Upper lobe of left lung (tissue), 6 donors: ENCODE measurements around the gene LDLRAD3. TPM values are rescaled to one million over a fixed set of nuclear protein-coding genes. Genes with fewer than 3 reads are reported as not detected.

Source experiments
- ATAC-seq, 2 donors: fragments of 200-7000 bp; cut with Tn5 transposase; one replicate each; pipeline ENCODE4 v1.9.1; 2022; ENCODE audit warnings: mild to moderate bottlenecking in 2 of 2, moderate library complexity in 2 of 2; ENCODE audit not compliant: low FRiP score in 2 of 2
- DNase-seq, 2 donors: peaks; one replicate each; pipeline ENCODE4 v3.0.0-alpha.2; 2019 to 2020
- H3K27ac ChIP-seq, 4 donors: fragments of 200-600 bp; sonication (generic); one replicate each; pipeline ENCODE4 v1.5.1; 2016 to 2019
- H3K27me3 ChIP-seq, 4 donors: fragments of 200-600 bp; sonication (generic); one replicate each; pipeline ENCODE4 v1.5.1; 2017 to 2019
- H3K36me3 ChIP-seq, 4 donors: fragments of 200-600 bp; sonication (generic); one replicate each; pipeline ENCODE4 v1.5.1; 2016 to 2019
- H3K4me1 ChIP-seq, 4 donors: fragments of 200-600 bp; sonication (generic); one replicate each; pipeline ENCODE4 v1.5.1; 2018 to 2019
- H3K4me3 ChIP-seq, 4 donors: fragments of 200-600 bp; sonication (generic); one replicate each; pipeline ENCODE4 v1.5.1; 2017 to 2019; ENCODE audit warnings: mild to moderate bottlenecking in 2 of 4, moderate library complexity in 1 of 4
- H3K9me3 ChIP-seq, 4 donors: fragments of 200-600 bp; sonication (generic); one replicate each; pipeline ENCODE4 v1.5.1; 2018 to 2019
- EP300 ChIP-seq, 4 donors: sonication (generic); formaldehyde crosslinking; IDR thresholded peaks; one replicate each; pipeline ENCODE4 v1.5.1; 2017; ENCODE audit warnings: antibody characterized with exemption in 4 of 4, control low read depth in 2 of 4
- POLR2A ChIP-seq, 4 donors: fragments of 450-650 bp; IDR thresholded peaks; one replicate each; pipeline ENCODE4 v1.5.1; 2016 to 2017; ENCODE audit warnings: antibody characterized with exemption in 4 of 4, mild to moderate bottlenecking in 2 of 4
- POLR2AphosphoS5 ChIP-seq, 2 donors: sonication (generic); formaldehyde crosslinking; IDR thresholded peaks; one replicate each; pipeline ENCODE4 v1.5.1; 2017; ENCODE audit warnings: antibody characterized with exemption in 2 of 2
- WGBS, 2 donors: methylation state at CpG; one replicate each; pipeline ENCODE4 v1.1.5; 2017 to 2018; 5-methylcytosine and 5-hydroxymethylcytosine counted together
- total RNA-seq, 6 donors: library from RNA; depleted of rRNA in 4 of 6; stranded (reverse); fragments of >200 nt in 4 of 6; gene quantifications; one replicate each; pipeline versions ENCODE4 v1.1.0 to v1.2.1, GENCODE V29; 2016 to 2021
- TF ChIP-seq, protein P1 (sequence below), 6 experiments: fragments of 450-650 bp in 4 of 6; fragments of 200-600 bp in 2 of 6; sonication (generic) in 2 of 6; IDR thresholded peaks; one replicate each; pipeline ENCODE4 v1.5.1; 2016 to 2019; ENCODE audit warnings: antibody characterized with exemption in 6 of 6
- donor health status: DM: no; HTN: no; CAD: no; lungs with moderate emphysema.
- donor health status: DM: no; HTN: yes; CAD: no; lungs with severe emphysema.

The LDLRAD3 gene
- total RNA-seq, 6 donors from 2014 or later, result 4.4 to 16.8 (median 7.4) TPM

DNA sequence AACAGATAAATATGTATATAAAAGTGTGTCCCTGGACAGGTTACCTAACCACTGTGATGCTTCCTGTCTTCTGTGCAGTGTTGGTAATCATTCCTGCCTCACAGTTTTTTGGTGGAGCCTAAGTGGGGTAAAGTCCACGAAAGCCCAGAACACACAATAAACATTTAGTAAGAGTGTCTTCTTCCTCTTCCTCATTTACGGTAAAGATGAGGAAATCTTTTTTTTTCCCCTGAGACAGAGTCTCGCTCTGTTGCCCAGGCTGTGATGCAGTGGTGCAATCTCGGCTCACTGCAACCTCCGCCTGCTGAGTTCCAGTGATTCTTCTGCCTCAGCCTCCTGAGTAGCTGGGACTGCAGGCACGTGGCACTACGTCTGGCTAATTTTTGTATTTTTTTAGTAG is 117.1 kb downstream of the LDLRAD3 start:
- H3K27me3 ChIP-seq, result no peaks in the 10 kb centered on the region

DNA sequence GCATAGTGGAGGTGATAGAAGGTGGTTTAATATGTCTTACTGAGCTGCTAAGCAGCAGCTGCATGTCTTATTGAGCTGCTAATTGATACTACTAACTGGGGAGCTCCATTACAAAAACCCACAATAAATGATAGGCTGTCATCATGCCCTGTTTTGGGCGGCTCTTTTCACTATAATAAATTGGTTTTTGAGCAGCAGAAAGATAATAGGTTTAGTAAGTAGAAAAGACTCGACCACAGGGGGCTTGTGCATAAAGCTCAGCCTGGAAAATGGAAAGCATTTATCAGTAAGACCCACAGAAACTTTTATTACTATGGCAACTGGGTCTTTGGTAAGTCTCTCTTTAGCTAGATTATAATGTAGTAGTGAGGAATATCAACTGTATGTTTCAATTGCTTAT is 117.6 kb downstream of the LDLRAD3 start:
- WGBS, 2 donors, result 78 to 90% methylated on average over 2 of the region's 2 CpGs
- H3K27ac ChIP-seq, result peak overlapping the region in 1 of 4 donors; percentile 49
- ATAC-seq (no peak), DNase-seq (no peak)
- peaks cover 0 to 6% (median 0%) of the 10 kb centered on the region in 4 donors for H3K9me3 ChIP-seq
- no peaks in the 10 kb centered on the region for H3K27me3 ChIP-seq
- no peaks in the 10 kb centered on the region for H3K36me3 ChIP-seq
- TF ChIP-seq POLR2AphosphoS5 (IDR thresholded peaks at IDR 0.05) (no peak), POLR2A (IDR thresholded peaks at IDR 0.05) (no peak), EP300 (IDR thresholded peaks at IDR 0.05) (no peak)
- TF ChIP-seq, protein P1, sequence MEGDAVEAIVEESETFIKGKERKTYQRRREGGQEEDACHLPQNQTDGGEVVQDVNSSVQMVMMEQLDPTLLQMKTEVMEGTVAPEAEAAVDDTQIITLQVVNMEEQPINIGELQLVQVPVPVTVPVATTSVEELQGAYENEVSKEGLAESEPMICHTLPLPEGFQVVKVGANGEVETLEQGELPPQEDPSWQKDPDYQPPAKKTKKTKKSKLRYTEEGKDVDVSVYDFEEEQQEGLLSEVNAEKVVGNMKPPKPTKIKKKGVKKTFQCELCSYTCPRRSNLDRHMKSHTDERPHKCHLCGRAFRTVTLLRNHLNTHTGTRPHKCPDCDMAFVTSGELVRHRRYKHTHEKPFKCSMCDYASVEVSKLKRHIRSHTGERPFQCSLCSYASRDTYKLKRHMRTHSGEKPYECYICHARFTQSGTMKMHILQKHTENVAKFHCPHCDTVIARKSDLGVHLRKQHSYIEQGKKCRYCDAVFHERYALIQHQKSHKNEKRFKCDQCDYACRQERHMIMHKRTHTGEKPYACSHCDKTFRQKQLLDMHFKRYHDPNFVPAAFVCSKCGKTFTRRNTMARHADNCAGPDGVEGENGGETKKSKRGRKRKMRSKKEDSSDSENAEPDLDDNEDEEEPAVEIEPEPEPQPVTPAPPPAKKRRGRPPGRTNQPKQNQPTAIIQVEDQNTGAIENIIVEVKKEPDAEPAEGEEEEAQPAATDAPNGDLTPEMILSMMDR (IDR thresholded peaks at IDR 0.05), result no peak
- no peak overlapping the region for H3K4me3 ChIP-seq
- H3K4me1 ChIP-seq, result no peaks in the 10 kb centered on the region

More for the DNA sequence above, 117.1 kb downstream of the LDLRAD3 start:
- TF ChIP-seq EP300 (IDR thresholded peaks at IDR 0.05) (peak in 2 of 4 donors; percentile 30 to 47), POLR2AphosphoS5 (IDR thresholded peaks at IDR 0.05) (peak in 1 of 2 donors; percentile 56), POLR2A (IDR thresholded peaks at IDR 0.05) (no peak)
- Histone ChIP-seq H3K27ac (peak overlapping the region in 1 of 4 donors; percentile 49), H3K9me3 (peaks cover 0 to under 1% (median 0%) of the 10 kb centered on the region in 4 donors), H3K4me3 (no peak overlapping the region), H3K4me1 (no peaks in the 10 kb centered on the region), H3K36me3 (no peaks in the 10 kb centered on the region)
- ATAC-seq, result peak in 1 of 2 donors; percentile 37
- WGBS, 2 donors, result 63 to 74% methylated on average over 7 of the region's 7 CpGs
- peak in 1 of 2 donors; percentile 44 for DNase-seq

DNA sequence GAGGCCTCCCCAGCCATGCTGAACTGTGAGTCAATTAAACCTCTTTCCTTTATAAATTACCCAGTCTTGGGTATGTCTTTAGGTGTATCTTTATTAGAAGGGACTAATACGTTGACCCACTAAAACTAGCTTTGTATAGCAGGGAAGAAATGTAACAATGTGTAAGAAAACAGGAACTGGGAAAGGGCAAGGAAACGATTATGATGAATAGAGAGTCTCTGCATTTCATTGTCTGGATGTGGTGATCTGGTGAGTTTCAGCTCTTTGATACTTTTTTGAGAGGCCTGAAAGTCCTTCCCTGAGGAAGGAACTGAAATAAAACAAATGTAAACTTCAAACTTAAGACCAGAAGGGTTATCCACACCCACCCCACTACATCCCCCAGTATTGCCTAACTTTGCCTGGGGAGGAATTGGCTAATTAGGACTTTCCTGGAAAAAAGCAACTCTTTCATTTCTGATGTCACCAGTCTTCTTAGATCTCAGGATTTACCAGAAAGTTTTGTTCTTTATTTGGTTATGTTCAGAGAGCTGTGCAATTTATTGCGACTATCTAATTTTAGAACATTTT is 119.0 kb downstream of the LDLRAD3 start:
- DNase-seq, result no peak
- WGBS, 2 donors, result 55 to 67% methylated on average over 3 of the region's 3 CpGs
- TF ChIP-seq POLR2A (IDR thresholded peaks at IDR 0.05) (peak in 1 of 4 donors; percentile 24), POLR2AphosphoS5 (IDR thresholded peaks at IDR 0.05) (peak in 1 of 2 donors; percentile 43), EP300 (IDR thresholded peaks at IDR 0.05) (no peak)
- TF ChIP-seq, protein P1 (IDR thresholded peaks at IDR 0.05), result no peak
- H3K4me3 ChIP-seq, result no peak overlapping the region
- no peaks in the 10 kb centered on the region for H3K4me1 ChIP-seq
- ATAC-seq, result no peak
- H3K27ac ChIP-seq, result peak overlapping the region in 1 of 4 donors; percentile 67
- H3K9me3 ChIP-seq, result peaks cover 3 to 11% (median 8%) of the 10 kb centered on the region in 4 donors
- H3K36me3 ChIP-seq, result no peaks in the 10 kb centered on the region
- no peaks in the 10 kb centered on the region for H3K27me3 ChIP-seq

DNA sequence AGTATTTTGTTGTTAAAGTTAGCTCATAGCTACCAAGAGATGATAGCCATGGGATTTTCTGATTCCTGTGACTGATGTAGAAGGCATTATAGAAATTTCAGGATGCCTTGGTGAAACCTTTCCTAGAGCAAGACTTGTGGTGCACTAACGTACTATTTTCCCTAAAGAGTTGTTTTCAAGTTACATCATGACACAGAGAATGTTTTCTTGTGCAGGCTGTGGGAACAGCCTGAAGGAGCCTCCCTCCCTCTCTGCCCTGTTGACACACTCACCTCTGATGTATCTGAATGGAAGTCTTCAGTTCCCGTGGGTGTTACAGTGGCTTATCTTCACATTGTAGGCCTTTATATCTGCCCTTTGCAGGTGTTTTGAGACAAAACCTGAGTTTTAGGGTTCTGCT is 121.6 kb downstream of the LDLRAD3 start:
- 92 to 98% methylated on average over 2 of the region's 2 CpGs for WGBS, 2 donors
- DNase-seq, result no peak
- no peaks in the 10 kb centered on the region for H3K27me3 ChIP-seq
- no peaks in the 10 kb centered on the region for H3K36me3 ChIP-seq
- H3K9me3 ChIP-seq, result peaks cover 3 to 11% (median 8%) of the 10 kb centered on the region in 4 donors
- H3K27ac ChIP-seq, result no peak overlapping the region
- H3K4me3 ChIP-seq, result no peak overlapping the region
- no peaks in the 10 kb centered on the region for H3K4me1 ChIP-seq
- no peak for ATAC-seq
- TF ChIP-seq, protein P1 (IDR thresholded peaks at IDR 0.05), result no peak
- no peak for TF ChIP-seq POLR2A (IDR thresholded peaks at IDR 0.05)
- TF ChIP-seq POLR2AphosphoS5 (IDR thresholded peaks at IDR 0.05), result no peak
- TF ChIP-seq EP300 (IDR thresholded peaks at IDR 0.05), result no peak

DNA sequence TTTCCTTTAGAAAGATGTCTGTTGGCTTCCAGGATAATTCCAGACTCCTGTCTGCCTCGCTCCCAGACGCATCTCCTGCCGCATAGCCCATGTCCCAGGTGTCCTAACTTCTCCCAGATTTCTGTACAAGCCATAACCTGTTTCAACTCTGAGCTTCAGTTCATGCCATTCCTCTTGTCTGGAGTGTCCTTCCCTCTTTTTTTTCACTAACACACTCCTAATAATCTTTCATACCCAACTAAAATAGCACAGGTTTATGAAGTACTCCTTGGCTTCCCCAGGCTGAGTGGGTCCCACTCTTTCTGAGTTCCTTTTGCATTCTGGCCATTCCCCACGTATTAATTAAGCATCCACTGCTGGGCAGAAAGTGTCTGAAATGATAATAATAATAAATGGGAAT is 123.0 kb downstream of the LDLRAD3 start:
- DNase-seq (no peak), ATAC-seq (no peak)
- no peak for TF ChIP-seq POLR2AphosphoS5 (IDR thresholded peaks at IDR 0.05)
- no peak for TF ChIP-seq POLR2A (IDR thresholded peaks at IDR 0.05)
- TF ChIP-seq, protein P1 (IDR thresholded peaks at IDR 0.05), result no peak
- TF ChIP-seq EP300 (IDR thresholded peaks at IDR 0.05), result no peak
- H3K36me3 ChIP-seq, result no peaks in the 10 kb centered on the region
- WGBS, 2 donors, result 82 to 94% methylated on average over 4 of the region's 4 CpGs
- no peak overlapping the region for H3K4me3 ChIP-seq
- peaks cover 3 to 11% (median 8%) of the 10 kb centered on the region in 4 donors for H3K9me3 ChIP-seq
- H3K27me3 ChIP-seq, result no peaks in the 10 kb centered on the region
- no peaks in the 10 kb centered on the region for H3K4me1 ChIP-seq
- no peak overlapping the region for H3K27ac ChIP-seq
